ENCODE measurements around the gene HADHA.

DNA sequence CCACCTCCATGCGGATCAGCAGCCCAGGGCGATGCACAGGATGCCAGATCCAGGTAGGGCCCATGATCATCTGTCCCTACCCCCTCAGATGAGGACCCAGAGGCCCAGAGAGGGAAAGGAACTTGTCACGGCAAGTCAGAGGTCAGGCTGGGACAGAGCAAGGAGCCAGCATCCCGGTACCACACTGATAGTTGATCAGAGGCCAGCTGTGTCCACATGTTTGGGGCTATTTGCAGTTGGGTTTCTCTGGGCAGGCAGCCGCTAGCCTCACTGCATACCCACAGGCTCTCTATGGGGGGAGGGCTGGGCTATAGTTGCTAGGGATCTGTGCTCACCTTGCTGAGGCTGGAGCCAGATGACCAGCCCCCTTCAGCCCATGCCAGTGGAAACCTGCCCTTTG, 62.0 kb downstream of the HADHA start:
- TF ChIP-seq, protein P1, sequence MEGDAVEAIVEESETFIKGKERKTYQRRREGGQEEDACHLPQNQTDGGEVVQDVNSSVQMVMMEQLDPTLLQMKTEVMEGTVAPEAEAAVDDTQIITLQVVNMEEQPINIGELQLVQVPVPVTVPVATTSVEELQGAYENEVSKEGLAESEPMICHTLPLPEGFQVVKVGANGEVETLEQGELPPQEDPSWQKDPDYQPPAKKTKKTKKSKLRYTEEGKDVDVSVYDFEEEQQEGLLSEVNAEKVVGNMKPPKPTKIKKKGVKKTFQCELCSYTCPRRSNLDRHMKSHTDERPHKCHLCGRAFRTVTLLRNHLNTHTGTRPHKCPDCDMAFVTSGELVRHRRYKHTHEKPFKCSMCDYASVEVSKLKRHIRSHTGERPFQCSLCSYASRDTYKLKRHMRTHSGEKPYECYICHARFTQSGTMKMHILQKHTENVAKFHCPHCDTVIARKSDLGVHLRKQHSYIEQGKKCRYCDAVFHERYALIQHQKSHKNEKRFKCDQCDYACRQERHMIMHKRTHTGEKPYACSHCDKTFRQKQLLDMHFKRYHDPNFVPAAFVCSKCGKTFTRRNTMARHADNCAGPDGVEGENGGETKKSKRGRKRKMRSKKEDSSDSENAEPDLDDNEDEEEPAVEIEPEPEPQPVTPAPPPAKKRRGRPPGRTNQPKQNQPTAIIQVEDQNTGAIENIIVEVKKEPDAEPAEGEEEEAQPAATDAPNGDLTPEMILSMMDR (IDR thresholded peaks at IDR 0.05), result no peak
- no peak for TF ChIP-seq POLR2A (IDR thresholded peaks at IDR 0.05)

All from upper lobe of left lung (tissue), 4 donors.